Measurements from ENCODE around the gene PTTG2.

The PTTG2 gene

DNA sequence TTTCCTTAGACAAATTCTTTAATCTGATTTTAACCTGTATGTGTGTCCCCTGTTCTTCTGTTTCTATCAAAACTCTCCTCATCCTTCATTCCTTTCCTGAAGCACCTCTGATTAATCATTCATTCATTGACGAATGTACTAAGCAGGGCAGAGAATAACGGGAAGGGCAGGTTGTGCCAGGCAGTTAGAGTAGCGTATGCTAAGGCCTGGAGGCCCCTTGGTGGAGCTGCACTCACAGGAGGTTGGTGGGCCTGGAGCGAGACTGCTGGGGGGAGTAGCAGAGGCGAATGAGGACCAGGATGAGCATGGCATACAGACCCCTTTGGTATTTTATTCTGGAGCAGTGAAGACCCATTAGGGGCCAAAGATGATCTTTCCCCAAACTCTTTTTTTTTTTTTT lies 22.5 kb downstream of the PTTG2 start:
- no peak overlapping the region for H3K4me3 ChIP-seq (ENCODE audit: control insufficient read depth, low read depth, low read length)
- no peak for DNase-seq (ENCODE audit: low read depth)
- TF ChIP-seq, protein P1, sequence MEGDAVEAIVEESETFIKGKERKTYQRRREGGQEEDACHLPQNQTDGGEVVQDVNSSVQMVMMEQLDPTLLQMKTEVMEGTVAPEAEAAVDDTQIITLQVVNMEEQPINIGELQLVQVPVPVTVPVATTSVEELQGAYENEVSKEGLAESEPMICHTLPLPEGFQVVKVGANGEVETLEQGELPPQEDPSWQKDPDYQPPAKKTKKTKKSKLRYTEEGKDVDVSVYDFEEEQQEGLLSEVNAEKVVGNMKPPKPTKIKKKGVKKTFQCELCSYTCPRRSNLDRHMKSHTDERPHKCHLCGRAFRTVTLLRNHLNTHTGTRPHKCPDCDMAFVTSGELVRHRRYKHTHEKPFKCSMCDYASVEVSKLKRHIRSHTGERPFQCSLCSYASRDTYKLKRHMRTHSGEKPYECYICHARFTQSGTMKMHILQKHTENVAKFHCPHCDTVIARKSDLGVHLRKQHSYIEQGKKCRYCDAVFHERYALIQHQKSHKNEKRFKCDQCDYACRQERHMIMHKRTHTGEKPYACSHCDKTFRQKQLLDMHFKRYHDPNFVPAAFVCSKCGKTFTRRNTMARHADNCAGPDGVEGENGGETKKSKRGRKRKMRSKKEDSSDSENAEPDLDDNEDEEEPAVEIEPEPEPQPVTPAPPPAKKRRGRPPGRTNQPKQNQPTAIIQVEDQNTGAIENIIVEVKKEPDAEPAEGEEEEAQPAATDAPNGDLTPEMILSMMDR (IDR thresholded peaks at IDR 0.05; ENCODE audit: control insufficient read depth, insufficient read depth, low read depth, low read length, missing control alignments) = no peak

DNA sequence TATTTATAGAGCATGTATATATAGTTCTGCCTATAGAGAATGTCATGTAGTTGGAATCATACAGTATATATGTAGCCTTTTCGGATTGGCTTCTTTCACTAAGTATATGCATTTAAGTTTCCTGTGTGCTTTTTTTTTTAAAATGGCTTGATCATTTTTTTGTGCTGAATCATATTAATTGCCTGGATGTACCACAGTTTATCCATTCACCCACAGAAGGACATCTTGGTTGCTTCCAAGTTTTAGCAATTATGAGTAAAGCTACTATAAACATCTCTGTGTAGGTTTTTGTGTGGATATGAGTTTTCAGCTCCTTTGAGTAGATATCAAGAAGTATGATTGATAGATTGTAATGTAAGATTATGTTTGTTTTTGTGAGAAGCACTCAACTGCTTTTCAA lies 23.8 kb downstream of the PTTG2 start:
- no peak overlapping the region for H3K4me3 ChIP-seq (ENCODE audit: control insufficient read depth, low read depth, low read length)
- DNase-seq (ENCODE audit: low read depth) = no peak

DNA sequence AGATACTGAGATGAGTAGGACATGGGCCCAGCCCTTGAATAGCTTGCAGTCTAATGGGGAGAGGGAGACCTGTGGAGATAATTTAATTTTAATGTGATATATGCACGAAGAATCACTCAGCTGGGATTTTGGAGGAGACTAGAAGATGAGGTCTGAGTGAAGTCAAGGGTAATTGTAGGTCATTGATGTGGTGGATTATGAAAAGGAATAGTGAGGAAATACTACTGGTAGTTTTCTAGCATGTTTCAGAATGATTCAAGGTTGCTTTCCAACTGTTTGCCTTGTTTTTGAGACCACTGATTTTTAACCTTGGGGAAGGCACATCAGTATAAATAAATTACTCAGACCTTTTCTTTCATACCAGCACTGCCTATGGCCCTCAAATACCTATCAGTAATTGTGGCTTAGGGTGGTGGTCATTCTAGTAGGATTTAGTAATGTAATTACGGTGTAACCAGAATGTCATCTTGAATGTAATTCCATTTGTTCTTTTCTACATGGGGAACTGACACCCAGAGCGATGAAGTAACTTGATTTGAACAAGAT lies 25.6 kb downstream of the PTTG2 start:
- no peak for DNase-seq (ENCODE audit: low read depth)
- H3K4me3 ChIP-seq (ENCODE audit: control insufficient read depth, low read depth, low read length) = no peak overlapping the region
- TF ChIP-seq, protein P1 (IDR thresholded peaks at IDR 0.05; ENCODE audit: control insufficient read depth, insufficient read depth, low read depth, low read length, missing control alignments) = no peak

More for the DNA sequence above, 23.8 kb downstream of the PTTG2 start:
- TF ChIP-seq, protein P1 (IDR thresholded peaks at IDR 0.05; ENCODE audit: control insufficient read depth, insufficient read depth, low read depth, low read length, missing control alignments) = no peak

DNA sequence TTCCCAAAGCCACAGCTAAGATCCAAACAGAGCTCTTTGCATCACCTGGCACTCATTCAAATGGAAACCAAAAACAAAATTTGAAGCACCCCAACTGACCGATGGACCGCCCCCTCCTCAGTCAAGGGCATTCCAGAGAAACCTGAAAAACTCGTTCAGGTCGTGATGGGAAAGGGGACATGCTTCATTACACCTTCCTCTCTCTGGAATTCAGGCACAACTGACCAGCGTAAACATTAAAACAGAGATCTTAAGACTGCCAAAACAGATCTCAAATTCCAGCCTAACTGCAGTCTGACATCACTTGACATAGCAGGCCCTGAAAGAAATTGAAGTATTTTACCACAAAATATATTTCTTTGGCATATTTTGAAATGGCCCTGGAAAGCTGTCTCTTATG lies 28.5 kb downstream of the PTTG2 start:
- DNase-seq (ENCODE audit: low read depth) = no peak
- TF ChIP-seq, protein P1 (IDR thresholded peaks at IDR 0.05; ENCODE audit: control insufficient read depth, insufficient read depth, low read depth, low read length, missing control alignments) = no peak
- H3K4me3 ChIP-seq (ENCODE audit: control insufficient read depth, low read depth, low read length) = no peak overlapping the region

DNA sequence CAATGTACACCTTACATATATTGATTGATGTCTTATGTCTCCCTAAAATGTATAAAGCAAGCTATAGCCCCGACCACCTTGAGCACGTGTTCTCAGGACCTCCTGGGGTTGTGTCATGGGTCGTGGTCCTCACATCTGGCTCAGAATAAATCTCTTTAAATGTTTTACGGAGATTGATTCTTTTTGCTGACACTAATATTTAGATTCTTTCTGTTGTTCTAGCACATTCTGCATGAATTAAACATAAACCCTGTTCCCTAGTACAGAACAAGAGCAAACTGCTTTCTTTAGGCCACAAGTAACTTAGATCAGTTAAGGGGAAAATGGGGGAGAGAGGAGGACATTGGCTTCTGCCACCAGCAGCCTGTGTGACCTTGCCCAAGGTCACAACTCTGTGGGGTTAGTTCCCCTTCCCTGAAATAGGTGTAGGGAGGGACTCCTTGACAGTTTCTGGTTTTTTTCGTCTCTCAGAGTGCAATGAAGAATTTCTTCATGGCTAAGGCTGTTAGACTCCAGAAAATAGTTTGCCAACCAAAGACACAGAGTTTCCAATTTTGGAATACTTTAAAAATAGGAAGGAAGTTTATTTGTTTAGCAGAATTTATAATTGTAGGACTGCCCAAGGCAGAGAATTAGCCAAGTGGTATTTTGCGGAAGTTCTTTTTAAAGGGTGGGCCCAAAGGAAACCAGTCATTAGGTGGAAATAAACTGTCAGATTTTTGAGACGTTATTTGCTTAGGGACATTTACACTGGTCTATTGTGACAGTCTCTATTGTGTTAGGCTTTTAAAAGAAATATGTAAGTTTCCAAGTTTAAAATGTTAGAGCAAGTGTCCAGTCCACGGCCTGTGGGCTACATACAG lies 29.4 kb downstream of the PTTG2 start:
- no peak overlapping the region for H3K4me3 ChIP-seq (ENCODE audit: control insufficient read depth, low read depth, low read length)
- DNase-seq (ENCODE audit: low read depth) = no peak
- TF ChIP-seq, protein P1 (IDR thresholded peaks at IDR 0.05; ENCODE audit: control insufficient read depth, insufficient read depth, low read depth, low read length, missing control alignments) = no peak

DNA sequence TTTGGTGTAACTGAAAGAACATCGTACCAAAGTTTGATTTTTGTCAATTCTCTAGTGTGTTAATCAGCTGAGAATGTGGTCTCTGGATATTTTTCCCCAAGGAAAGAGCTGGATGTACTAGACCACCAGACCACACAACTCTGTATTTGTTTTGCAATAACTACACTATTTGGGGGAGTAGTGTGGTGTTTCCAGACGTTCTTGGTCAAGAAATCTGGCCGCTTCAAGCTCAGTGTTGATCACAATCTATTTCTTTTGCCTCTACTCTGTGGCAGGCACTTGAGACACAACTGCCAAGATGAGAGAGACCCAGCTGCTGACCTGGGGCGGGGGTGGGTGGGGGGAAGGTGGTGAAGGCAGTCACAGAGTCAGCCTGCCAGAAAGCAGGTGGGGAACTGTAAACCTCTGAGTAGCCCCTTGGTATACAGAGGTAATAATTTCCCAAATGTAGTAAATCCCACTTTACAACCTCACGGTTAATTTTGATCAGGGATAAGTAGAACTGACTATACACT lies 30.6 kb downstream of the PTTG2 start:
- TF ChIP-seq, protein P1 (IDR thresholded peaks at IDR 0.05; ENCODE audit: control insufficient read depth, insufficient read depth, low read depth, low read length, missing control alignments) = no peak
- DNase-seq (ENCODE audit: low read depth) = no peak
- H3K4me3 ChIP-seq (ENCODE audit: control insufficient read depth, low read depth, low read length) = no peak overlapping the region

Measured in AG09309 (cell line).